Measurements from ENCODE around the gene TECPR1. TPM values are rescaled to one million over a fixed set of nuclear protein-coding genes. Genes with fewer than 3 reads are reported as not detected.

TECPR1 gene
- total RNA-seq, 1 donor from 2014 or later, result 10.8 TPM

GRCh38 chr7:98254516-98254915 lies 2.5 kb upstream of the TECPR1 start:
- peaks cover 17% of the 10 kb centered on the region for H3K79me2 ChIP-seq (ENCODE audit: low read depth)
- H3K9me3 ChIP-seq (ENCODE audit: low read depth), result no peaks in the 10 kb centered on the region
- H3K9ac ChIP-seq, result no peak overlapping the region
- H3K4me2 ChIP-seq, result no peak overlapping the region
- Mint-ChIP-seq H3K4me3 (no peak overlapping the region), H3K9me3 (no peaks in the 10 kb centered on the region), H3K36me3 (peaks cover 5% of the 10 kb centered on the region), H3K27me3 (ENCODE audit: insufficient read depth, low read depth) (peaks cover 3% of the 10 kb centered on the region), H3K4me1 (peaks cover 23% of the 10 kb centered on the region), H3K27ac (no peak overlapping the region)
- H3K4me1 ChIP-seq, result peaks cover 15% of the 10 kb centered on the region
- peaks cover 8% of the 10 kb centered on the region for H4K20me1 ChIP-seq (ENCODE audit: low read depth)
- H3K4me3 ChIP-seq, result no peak overlapping the region
- no peaks in the 10 kb centered on the region for H3K27me3 ChIP-seq
- H3K36me3 ChIP-seq, result no peaks in the 10 kb centered on the region
- TF ChIP-seq EZH2phosphoT487 (IDR thresholded peaks at IDR 0.05), result no peak
- no peak for TF ChIP-seq EZH2 (IDR thresholded peaks at IDR 0.05)
- no peak for TF ChIP-seq CTCF (IDR thresholded peaks at IDR 0.05)
- H3K27ac ChIP-seq, result no peak overlapping the region
- no peak overlapping the region for H2AFZ ChIP-seq (replicated peaks)
- DNase-seq (ENCODE audit: low spot score), result no peak
- H3F3A ChIP-seq (ENCODE audit: low read depth), result peaks cover 8% of the 10 kb centered on the region

- H3K9me3 ChIP-seq (ENCODE audit: low read depth), result no peaks in the 10 kb centered on the region
- no peaks in the 10 kb centered on the region for H3K36me3 ChIP-seq
- Mint-ChIP-seq H3K27ac (no peak overlapping the region), H3K27me3 (ENCODE audit: insufficient read depth, low read depth) (peaks cover 3% of the 10 kb centered on the region), H3K36me3 (peaks cover 3% of the 10 kb centered on the region), H3K4me1 (peaks cover 23% of the 10 kb centered on the region), H3K9me3 (no peaks in the 10 kb centered on the region), H3K4me3 (peak overlapping the region; percentile 97)
- H3K27me3 ChIP-seq, result no peaks in the 10 kb centered on the region
- H3K27ac ChIP-seq, result no peak overlapping the region
- H3K79me2 ChIP-seq (ENCODE audit: low read depth), result peaks cover 17% of the 10 kb centered on the region
- no peak for TF ChIP-seq EZH2 (IDR thresholded peaks at IDR 0.05)
- no peak for TF ChIP-seq CTCF (IDR thresholded peaks at IDR 0.05)
- TF ChIP-seq EZH2phosphoT487 (IDR thresholded peaks at IDR 0.05), result no peak
- no peak for DNase-seq (ENCODE audit: low spot score)
- peaks cover 15% of the 10 kb centered on the region for H3K4me1 ChIP-seq
- H3F3A ChIP-seq (ENCODE audit: low read depth), result peaks cover 8% of the 10 kb centered on the region
- H4K20me1 ChIP-seq (ENCODE audit: low read depth), result peaks cover 8% of the 10 kb centered on the region
- H3K4me3 ChIP-seq, result peak overlapping the region; percentile 93
- peak overlapping the region; percentile 88 for H3K4me2 ChIP-seq
- H2AFZ ChIP-seq (replicated peaks), result peak overlapping the region; percentile 91
- H3K9ac ChIP-seq, result peak overlapping the region; percentile 70
Observed at GRCh38 chr7:98252425-98253054, 508 bp upstream of the TECPR1 start.

- DNase-seq (ENCODE audit: low spot score), result no peak
Observed at GRCh38 chr7:98251231-98251600, 816 bp downstream of the TECPR1 start.

More at GRCh38 chr7:98251231-98251600, 816 bp downstream of the TECPR1 start:
- Histone ChIP-seq H3K4me1 (peaks cover 15% of the 10 kb centered on the region), H3K9ac (peak overlapping the region; percentile 18), H3K9me3 (ENCODE audit: low read depth) (no peaks in the 10 kb centered on the region), H3K4me2 (peak overlapping the region; percentile 88), H3K79me2 (ENCODE audit: low read depth) (peaks cover 17% of the 10 kb centered on the region), H3K27ac (no peak overlapping the region), H3K27me3 (no peaks in the 10 kb centered on the region), H4K20me1 (ENCODE audit: low read depth) (peaks cover 8% of the 10 kb centered on the region), H3F3A (ENCODE audit: low read depth) (peaks cover 8% of the 10 kb centered on the region), H2AFZ (replicated peaks) (peak overlapping the region; percentile 91), H3K36me3 (no peaks in the 10 kb centered on the region), H3K4me3 (peak overlapping the region; percentile 93)
- H3K27me3 Mint-ChIP-seq (ENCODE audit: insufficient read depth, low read depth), result peaks cover 3% of the 10 kb centered on the region
- peak overlapping the region; percentile 97 for H3K4me3 Mint-ChIP-seq
- TF ChIP-seq EZH2 (IDR thresholded peaks at IDR 0.05) (no peak), EZH2phosphoT487 (IDR thresholded peaks at IDR 0.05) (no peak), CTCF (IDR thresholded peaks at IDR 0.05) (no peak)
- H3K9me3 Mint-ChIP-seq, result no peaks in the 10 kb centered on the region
- peaks cover 3% of the 10 kb centered on the region for H3K36me3 Mint-ChIP-seq
- peaks cover 23% of the 10 kb centered on the region for H3K4me1 Mint-ChIP-seq
- no peak overlapping the region for H3K27ac Mint-ChIP-seq

All from neural progenitor cell (in vitro differentiated cells).